Keratinocyte (primary cell): Measurements from ENCODE around the gene PYGO1.

Source experiments
- EZH2 ChIP-seq: IDR thresholded peaks from one replicate; pipeline ENCODE4 v1.6.1; 2012; ENCODE audit warnings: inconsistent platforms, mild to moderate bottlenecking, low read length, moderate library complexity
- TF ChIP-seq, protein P1 (sequence below), 3 experiments: IDR thresholded peaks in 1 of 3; conservative IDR thresholded peaks in 1 of 3; optimal IDR thresholded peaks in 1 of 3; 2 replicates in 2 of 3; 3 replicates in 1 of 3; pipeline versions ENCODE3 to v1.5.1; 2011; ENCODE audit warnings: low read length in 3 of 3, mild to moderate bottlenecking in 3 of 3, moderate library complexity in 2 of 3, control low read depth in 1 of 3, inconsistent platforms in 1 of 3; ENCODE audit not compliant: insufficient read depth in 2 of 3; ENCODE audit errors: extremely low read depth in 1 of 3

DNA sequence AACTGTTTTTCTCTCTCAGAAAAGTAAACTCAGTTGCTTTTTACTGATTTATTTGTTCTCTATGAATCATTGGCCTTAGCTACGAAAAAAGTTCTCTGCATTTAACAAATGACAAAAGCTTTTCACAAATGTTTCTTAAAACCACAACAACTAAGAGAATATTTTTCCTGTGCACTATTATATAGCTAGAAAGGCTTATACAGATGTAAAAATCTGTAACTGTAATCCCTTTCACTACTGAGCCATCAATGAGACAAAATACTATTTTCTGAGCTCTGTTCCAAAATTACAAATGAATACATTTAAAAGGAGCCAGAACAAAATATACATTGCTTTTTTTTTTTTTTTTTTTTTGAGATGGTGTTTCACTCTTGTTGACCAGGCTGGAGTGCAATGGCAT lies 45.6 kb upstream of the PYGO1 start:
- TF ChIP-seq, protein P1, sequence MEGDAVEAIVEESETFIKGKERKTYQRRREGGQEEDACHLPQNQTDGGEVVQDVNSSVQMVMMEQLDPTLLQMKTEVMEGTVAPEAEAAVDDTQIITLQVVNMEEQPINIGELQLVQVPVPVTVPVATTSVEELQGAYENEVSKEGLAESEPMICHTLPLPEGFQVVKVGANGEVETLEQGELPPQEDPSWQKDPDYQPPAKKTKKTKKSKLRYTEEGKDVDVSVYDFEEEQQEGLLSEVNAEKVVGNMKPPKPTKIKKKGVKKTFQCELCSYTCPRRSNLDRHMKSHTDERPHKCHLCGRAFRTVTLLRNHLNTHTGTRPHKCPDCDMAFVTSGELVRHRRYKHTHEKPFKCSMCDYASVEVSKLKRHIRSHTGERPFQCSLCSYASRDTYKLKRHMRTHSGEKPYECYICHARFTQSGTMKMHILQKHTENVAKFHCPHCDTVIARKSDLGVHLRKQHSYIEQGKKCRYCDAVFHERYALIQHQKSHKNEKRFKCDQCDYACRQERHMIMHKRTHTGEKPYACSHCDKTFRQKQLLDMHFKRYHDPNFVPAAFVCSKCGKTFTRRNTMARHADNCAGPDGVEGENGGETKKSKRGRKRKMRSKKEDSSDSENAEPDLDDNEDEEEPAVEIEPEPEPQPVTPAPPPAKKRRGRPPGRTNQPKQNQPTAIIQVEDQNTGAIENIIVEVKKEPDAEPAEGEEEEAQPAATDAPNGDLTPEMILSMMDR (optimal IDR thresholded peaks at IDR 0.05 in 1 of 3, IDR thresholded peaks at IDR 0.05 in 1 of 3, conservative IDR thresholded peaks at IDR 0.05 in 1 of 3; ENCODE audit: extremely low read depth in 1 of 3, insufficient read depth in 2 of 3, low read length in 3 of 3): no peak
- no peak for TF ChIP-seq EZH2
